Body of pancreas (tissue), 4 donors: ENCODE measurements around the gene RHOBTB1.

ENCODE experiments used
- CTCF ChIP-seq, 7 experiments: fragments of 450-650 bp in 4 of 7; fragments of 200-600 bp in 3 of 7; sonication (generic) in 3 of 7; IDR thresholded peaks; one replicate each; pipeline ENCODE4 v1.5.1; 2016 to 2019; ENCODE audit warnings: antibody characterized with exemption in 7 of 7
- POLR2A ChIP-seq, 3 donors: fragments of 450-650 bp; IDR thresholded peaks; one replicate each; pipeline ENCODE4 v1.6.1; 2016; ENCODE audit warnings: antibody characterized with exemption in 3 of 3, mild to moderate bottlenecking in 2 of 3

- TF ChIP-seq CTCF (IDR thresholded peaks at IDR 0.05) (no peak), POLR2A (IDR thresholded peaks at IDR 0.05) (no peak)
Observed at GRCh38 chr10:60973086-60973485, 29.1 kb upstream of the RHOBTB1 start.
